HT1080 (cell line): ENCODE measurements around the gene EDEM2. TPM values are rescaled to one million over a fixed set of nuclear protein-coding genes. Genes with fewer than 3 reads are reported as not detected.
"Not testable (repeated sequence)": the region's sequence is repeated elsewhere in the genome, so short reads cannot be mapped to it uniquely, and the experiment has no call there.

Source experiments
- DNase-seq: peaks from one replicate; pipeline ENCODE4 v3.0.0-alpha.2; 2015; ENCODE audit warnings: low read depth
- total RNA-seq: library from RNA; depleted of rRNA; stranded (reverse); fragments of >200 nt; shearing (Covaris generic); gene quantifications from 2 replicates; pipeline ENCODE4 v1.2.3, GENCODE V29; 2014

Gene EDEM2
- total RNA-seq, 1 experiment from 2014 or later, result 37.6 TPM

DNA sequence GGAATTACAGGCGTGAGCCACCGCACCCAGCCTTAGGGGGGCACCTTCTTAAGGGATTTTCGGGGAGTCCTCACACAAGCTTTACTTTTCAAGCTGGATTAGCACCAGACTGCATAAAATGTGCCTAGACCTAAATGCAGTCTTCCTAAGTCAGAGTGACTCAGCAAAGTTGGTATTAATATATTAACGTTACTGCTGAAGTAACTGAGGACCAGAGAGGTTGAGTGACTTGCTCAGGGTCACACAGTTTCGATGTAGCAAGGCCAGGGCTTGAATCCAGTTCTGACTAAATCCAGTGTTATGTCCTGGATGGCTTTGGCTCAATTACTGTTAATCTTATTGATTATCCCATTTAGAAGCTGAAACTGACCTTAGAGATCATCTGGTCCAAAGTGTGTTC, 13.4 kb downstream of the EDEM2 start:
- no peak for DNase-seq

DNA sequence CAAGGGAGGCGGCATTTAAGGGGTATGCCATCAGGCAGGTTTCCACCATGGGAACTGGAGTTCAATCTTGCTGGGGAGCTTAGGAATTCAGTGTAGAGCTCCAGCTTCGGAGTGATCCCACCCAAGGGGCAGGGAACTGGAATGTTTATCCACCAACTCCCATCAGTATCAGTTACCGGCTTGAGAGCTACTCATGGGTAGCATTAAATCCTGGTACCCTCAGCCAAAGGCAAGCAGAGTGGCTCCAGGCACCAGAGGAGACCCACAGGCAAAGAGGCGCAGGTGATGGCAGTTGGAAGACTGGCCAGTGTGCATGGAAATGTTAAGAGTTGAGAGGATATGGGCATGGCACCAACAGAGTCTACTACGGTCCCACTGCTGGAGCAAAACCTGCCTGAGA, 14.1 kb downstream of the EDEM2 start:
- no peak for DNase-seq

DNA sequence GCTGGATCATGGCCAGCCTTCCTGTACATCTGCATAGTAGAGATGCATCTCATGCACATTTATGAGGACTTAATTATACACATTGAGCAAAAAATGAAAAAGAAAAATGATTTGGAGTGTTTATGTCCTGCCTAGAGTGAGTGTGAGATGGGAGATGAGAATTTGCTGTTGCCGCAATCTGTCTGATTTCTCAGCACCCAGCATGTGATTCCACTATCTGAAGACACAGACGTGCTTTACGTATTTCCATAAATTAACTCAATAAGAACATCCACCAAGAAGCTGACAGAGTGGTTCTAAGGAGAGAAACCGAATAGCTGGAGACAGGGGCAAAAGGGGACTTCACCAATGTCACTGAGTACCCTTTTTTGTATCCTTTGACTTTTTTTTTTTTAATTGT, 15.2 kb downstream of the EDEM2 start:
- DNase-seq, result no peak

DNA sequence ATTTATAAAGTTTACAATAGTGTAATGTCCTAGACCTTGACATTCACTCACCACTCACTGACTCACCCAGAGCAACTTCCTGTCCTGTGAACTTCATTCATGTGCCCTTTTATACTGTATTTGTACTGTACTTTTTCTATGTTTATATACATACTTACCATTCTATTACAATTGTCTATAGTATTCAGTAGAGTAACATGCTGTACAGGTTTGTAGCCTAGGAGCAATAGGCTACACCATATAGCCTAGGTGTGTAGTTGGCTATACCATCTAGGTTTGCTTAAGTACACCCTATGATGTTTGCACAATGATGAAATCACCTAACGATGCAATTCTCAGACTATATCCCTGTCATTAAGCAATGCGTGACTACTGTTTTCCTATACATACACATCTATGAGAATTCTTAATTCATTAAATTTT, 17.5 kb downstream of the EDEM2 start:
- DNase-seq, result peak; percentile 75

DNA sequence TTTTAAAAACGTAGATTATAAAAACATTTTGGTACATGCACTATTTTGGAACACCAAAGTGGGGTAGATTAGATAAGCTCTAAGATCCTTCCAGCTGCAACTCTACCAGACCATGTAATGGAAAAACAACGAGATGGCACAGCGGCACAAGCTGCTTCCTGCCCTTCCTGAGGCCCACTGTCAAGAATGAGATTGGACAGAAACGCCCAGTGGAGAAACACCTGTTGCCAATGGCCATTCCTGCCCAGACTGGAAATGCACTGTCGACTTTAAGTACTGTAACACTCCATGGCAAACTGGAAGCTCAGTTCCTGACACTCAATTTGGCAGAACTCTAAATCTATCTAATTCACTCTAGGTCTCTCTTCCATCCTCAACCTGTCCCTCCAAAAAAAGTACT, 21.4 kb downstream of the EDEM2 start:
- no peak for DNase-seq

DNA sequence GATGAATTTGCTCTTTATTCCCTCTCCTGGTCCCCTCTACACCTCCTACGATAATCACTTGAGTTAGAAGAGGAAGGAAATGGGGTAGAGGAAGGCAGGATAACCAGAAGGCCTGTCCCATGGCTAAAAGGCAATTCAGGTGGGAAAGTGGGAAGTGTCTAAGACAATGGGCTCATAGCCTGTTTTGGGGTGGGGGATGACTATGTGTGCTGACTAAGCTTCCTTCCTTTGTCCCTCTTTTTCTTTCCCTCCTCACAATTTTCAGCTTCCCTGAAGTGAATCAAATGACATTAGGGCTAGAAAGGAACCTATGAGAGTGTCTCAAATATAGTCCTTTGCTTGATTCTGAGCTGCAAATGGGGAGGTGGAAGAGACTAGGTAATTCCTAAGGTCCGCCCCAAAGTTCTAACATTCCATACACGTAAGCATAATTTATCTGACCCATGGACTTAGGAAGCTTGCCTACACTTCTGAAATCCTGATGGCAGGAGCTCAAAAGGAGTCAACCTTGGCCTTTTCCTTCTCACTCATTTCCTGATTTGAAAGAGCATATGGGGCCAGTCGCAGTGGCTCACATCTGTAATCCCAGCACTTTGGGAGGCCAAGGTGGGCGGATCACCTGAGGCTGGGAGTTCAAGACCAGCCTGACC, 24.3 kb downstream of the EDEM2 start:
- no peak for DNase-seq

DNA sequence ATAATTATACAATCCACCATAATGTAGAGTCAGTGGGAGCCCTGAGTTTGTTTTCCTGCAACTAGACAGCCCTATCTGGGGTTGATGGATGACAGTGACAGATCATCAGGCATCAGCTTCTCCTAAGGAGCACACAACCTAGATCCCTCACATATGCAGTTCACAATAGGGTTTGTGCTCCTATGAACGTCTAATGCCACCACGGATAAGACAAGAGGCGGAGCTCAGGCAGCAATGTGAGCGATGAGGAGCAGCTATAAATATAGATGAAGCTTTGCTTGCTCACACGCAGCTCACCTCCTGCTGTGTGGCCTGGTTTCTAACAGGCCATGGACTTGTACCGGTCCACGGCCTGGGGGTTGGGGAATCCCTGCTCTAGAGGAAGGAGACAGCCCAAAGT, 25.9 kb downstream of the EDEM2 start:
- no peak for DNase-seq

DNA sequence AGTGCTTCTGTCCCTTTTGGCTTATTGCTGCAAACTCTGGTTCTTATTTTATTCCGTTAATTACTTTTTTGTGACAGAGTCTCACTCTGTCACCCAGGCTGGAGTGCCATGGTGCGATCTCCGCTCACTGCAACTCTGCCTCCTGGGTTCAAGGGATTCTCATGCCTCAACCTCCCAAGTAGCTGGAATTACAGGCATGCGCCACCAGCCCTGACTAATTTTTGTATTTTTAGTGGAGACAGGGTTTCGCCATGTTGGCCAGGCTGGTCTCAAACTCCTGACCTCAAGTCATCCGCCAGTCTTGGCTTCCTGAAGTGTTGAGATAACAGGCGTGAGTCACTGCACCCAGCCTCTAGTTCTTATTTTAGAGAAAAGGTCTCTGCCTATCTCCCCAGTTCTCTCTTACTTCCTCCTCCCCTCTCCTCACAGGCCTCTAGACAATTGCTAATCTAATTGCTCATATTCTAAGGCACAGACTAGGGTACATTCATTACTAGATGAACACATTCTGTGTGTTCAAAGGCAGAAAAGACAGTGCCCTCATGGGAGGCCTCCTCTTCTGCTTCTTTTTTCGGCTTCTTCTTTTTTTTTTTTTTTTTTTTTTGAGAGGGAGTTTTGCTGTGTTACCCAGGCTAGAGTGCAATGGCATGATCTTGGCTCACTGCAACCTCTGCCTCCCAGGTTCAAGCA, 27.0 kb downstream of the EDEM2 start:
- peak; percentile 82 for DNase-seq

DNA sequence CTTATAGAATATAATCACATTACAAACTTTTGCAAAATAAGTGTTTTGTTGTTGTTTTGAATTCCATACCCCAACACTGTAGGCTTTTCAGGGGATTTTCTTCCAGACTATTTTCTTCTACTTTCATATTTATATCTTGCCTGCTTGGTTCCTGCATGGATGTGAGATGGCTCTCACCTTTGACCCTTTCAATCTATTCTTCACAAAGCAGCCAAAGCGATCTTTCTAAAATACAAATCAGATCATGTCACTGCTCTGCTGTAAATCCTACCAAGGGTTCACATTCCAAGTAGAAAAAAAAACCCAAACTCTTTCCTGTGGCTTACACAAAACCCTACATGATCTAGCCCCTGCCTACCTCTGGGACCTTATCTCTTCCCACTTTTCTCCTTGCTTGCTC, 29.5 kb downstream of the EDEM2 start:
- no peak for DNase-seq

DNA sequence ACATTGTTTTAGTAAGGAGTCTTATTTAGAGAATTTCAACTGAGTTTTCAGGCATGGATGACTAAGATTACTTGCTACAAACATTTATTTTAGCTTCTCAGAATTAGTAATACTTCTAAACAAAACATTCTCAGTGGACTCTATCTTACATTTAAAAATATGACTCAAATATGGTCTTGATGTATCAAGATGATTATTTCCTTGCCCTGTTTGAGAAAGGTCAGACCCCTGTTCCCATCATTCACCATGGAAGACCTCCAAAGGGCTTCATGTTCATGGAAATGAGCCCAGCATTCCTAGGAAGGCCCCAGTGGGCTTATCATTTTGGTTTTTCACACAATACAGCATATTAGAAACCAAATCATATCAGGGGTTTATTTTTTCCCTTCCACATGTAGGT, 29.9 kb downstream of the EDEM2 start:
- no peak for DNase-seq

DNA sequence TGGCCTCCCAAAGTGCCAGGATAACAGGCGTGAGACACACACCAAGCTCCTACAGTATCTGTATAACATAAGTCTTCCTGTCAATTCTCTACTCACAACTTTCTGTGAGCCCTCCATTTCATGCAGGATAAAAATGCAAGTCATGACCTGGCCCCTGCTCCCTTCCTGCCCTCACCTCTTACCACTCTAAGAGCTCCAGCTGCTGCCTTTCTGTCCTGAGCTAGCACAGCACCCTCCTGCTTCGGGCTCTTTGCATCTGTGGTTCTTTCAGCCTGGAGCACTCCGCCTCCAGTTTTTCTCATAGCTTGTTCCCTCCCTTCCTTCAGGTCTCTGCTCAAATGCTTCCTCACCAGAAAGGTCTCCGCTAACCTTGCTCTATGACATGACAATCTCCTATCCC, 30.9 kb downstream of the EDEM2 start:
- DNase-seq, result no peak

DNA sequence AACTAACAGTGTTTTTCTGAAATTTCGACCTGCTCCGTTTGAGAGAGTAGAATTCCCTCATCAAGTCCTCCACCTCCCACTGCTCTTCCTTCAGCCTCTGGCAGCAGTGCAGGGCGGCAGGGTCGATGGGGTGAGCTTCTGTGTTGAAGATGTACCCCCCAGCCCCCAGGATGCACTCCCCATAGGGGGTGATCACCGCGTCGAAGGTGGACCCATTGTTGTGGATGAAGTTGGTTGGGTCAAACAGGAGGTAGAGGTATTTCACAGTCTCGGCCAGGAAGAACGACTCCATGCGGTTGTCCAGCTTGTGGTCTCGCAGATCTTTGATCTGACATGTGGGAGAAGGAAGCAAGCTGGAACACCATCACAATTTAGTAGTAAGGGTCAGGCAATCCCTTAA, 31.5 kb downstream of the EDEM2 start:
- DNase-seq, result no peak

DNA sequence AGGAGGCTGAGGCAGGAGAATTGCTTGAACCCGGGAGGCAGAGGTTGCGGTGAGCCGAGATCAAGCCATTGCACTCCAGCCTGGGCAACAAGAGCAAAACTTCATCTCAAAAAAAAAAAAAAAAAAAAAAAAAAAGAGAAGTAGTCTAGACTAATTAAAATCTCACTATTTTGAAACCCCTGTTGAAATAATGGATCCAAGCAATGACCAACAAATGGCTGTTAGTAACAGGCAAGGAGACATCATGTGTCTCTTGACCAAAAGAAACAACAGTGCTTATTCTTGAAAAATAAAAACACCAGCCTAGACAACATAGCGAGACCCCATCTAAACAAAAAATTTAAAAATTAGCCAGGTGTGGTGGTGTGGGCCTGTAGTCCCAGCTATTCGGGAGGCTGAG, 34.9 kb downstream of the EDEM2 start:
- DNase-seq, result not testable (repeated sequence)

DNA sequence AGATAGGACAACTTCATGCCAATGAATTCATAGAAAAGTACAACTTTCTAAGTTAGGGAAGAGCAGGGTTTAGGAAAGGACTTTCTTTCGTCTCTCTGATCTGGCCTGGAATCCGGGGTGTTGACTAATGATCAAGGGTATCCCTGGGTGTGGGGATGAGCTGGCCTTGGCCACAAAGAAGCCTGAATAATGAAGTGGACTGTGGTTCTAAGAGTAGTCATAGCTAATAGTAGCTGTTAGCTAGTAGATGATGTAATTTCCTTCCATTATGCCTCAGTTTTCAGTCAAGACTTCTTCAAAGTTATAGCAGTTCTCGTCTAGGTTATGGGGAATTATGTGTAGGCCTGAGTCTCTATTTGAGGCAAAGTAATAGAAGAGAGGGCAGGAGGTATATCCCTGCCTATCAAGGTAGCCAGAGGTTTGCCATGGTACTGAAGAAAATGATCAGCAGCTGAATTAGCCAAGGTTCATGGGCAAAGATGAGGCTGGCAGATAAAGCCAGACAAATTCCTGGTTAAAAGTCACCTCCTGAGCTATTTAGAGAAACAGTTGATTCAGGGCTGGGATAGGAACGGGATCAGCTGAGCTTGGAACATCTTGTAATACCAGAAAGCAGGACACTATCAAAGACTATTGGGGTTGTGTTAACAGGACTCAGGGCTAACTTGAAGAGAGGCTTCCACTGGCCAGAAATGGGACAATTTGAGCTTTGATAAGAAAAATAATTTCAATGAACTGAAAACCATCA, 35.8 kb downstream of the EDEM2 start:
- peak; percentile 90 for DNase-seq

DNA sequence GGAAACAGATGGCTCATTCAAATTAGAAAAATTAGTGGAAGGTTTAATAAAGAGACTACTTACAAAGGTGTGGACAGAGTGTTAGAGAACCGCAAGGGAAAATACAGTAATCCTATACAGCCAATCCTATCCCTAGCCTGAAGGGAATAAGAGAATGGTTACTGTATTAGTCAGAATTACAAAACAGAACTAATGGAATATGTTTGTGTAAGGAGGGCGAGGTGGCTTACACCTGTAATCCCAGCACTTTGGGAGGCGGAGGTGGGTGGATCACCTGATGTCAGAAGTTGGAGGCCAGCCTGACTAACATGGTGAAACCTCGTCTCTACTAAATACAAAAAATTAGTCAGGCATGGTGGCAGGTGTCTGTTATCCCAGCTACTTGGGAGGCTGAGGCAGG, 38.2 kb downstream of the EDEM2 start:
- no peak for DNase-seq

DNA sequence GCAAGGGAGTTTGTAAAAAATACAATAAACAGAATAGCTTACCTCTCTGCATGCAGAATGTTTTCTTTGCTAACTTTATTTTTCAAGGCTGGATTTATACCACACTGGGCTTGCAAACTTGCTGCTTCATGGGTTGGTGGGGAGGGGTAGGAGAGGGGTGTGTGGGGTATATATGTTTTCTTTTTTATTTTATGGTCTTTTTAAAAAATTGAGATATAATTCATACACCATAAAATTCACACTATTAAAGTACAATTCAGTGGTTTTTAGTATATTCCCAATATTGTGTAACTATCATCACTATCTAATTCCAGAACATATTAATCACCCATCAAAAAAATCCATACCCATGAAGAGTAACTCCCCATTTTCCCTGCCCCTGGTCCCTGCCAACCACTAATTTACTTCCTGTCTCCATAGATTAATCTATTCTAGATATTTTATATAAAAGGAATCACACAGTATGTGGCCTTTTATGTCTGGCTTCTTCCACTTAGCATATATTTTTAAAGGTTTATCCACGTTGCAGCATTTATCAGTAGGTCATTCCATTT, 40.2 kb downstream of the EDEM2 start:
- no peak for DNase-seq

DNA sequence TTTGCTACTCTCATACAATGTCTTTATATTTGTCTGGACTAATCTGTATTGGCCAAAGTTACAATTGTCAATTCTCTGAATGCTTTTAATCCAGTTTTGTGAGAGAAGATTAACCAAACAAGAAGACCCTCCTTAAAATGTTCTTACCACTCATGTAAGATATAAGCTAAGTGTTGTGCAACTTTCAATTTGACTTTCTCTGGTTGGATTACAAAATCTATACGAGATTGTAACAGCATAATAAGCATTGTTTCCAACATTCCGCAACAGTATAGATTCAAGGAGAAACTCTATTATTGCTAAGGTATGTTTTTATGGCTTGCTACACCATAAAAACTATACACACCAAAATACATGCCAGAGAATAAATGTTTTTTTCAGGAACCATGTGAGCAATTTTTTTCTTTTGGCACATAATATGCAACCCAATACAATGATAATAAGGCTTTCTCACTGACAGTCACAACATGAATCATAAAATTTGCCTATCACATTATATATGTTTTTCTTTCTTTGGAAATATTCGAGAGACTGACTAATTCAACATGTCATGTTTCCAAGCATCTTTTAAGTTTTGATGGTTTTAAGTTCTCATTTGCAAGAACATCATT, 42.3 kb downstream of the EDEM2 start:
- no peak for DNase-seq

DNA sequence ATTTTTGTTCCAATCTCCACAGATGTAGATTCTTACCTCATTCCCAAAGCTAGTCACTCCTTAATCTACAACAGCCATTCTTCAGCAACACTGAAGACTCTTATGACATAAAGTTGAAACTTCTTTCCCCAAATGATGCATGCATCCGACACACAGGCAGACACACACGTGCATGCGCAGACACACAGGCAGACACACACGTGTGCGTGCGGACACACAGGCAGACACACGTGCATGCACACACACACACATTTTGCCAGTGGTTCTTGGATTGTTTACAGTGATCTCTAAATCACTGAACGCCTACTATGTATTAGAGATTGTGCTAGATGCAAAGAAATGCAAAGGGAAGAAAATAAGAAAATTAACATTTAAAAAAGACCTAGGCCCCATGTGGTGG, 45.5 kb downstream of the EDEM2 start:
- DNase-seq, result no peak

DNA sequence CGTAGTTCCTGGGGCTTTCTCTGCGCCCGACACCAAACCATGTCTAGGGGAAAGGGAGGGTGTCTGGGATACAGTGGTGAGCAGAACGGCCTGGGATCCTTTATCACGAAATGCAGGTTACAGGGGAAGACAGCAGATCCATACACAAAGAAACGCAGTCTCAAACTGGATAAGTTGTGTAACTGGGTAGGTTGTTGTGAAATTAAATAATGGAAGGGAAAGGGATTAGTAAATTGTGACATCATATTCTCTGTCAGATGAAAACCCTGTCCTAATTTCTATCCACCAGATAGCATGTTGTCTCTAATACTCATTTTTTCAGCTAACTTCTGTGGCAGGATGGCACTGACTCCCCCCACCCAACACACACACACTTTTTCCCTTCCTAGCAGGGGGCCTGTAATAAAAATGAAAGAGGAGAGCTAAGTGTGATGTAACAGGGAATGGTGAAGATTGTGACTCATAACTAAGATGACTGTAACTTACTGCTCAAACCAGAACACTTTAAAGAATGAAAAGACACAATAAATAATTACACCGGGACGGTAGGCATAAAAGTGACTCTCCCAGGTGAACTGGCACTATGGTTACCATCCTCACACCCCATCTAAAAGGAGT, 53.8 kb downstream of the EDEM2 start:
- peak; percentile 85 for DNase-seq

DNA sequence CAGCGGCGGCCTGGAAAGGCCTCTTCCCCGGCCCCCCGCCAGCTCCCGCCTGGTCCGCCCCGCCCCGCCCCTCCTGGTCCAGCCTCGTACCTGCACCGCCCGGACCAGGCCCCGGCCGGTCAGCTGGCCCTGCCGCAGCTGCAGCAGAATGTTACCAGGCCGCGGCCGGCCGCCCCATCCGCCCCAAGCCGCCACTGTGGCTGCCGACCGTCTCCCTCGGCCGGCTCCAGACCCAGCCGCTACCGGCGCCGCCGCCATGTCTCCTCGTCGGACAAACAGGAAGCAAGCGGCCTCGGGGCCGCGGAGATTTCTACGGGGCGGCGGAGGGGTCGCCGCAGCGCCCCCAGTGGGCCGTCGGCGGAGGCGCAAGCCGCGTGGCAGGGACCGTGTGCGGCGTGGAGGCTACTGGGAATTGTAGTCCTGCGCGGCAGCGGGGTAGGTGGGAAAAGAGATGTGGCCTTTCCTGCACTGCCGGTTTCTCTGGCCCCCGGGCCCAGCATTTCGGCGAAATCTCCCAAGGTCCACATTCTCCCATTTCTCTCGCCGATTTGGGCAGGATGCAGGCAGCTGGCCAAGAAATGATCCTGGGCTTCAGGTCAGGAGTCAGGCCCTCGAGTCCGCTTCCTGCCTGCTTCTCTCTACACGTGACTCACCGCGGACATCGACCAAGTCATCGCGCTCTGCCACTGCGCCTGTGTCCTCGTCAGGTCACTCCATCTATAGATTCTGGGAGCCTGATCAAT, 54.4 kb downstream of the EDEM2 start, which contains the start of gene TRPC4AP:
TSS of gene TRPC4AP (minus strand) at position 284 of the 743 bp plus-strand sequence. CDS start at position 258, 26 bp downstream.
- DNase-seq, result peak; percentile 93
